Measurements from ENCODE around the gene PHEX. TPM values are rescaled to one million over a fixed set of nuclear protein-coding genes. Genes with fewer than 3 reads are reported as not detected.

The PHEX gene
- polyA plus RNA-seq, 1 donor from 2014 or later, result 0.59 TPM

GRCh38 chrX:22177950-22178515, 145.9 kb downstream of the PHEX start:
- Histone ChIP-seq H3K27me3 (ENCODE audit: insufficient read depth, low read depth, low read length) (no peaks in the 10 kb centered on the region), H3K9ac (ENCODE audit: low read length) (no peak overlapping the region), H3F3A (ENCODE audit: insufficient read depth, low read length, poor library complexity, severe bottlenecking) (no peaks in the 10 kb centered on the region), H3K4me2 (ENCODE audit: low read length) (no peak overlapping the region), H3K79me2 (replicated peaks; ENCODE audit: insufficient read depth, low read length) (no peaks in the 10 kb centered on the region), H4K20me1 (ENCODE audit: insufficient read depth) (no peaks in the 10 kb centered on the region), H2AFZ (ENCODE audit: low read depth, low read length) (no peak overlapping the region), H3K9me2 (ENCODE audit: insufficient read depth, low read length) (no peaks in the 10 kb centered on the region), H3K9me3 (ENCODE audit: low read length) (no peaks in the 10 kb centered on the region), H3K27ac (ENCODE audit: low read length) (no peak overlapping the region), H3K36me3 (ENCODE audit: insufficient read depth, low read length) (no peaks in the 10 kb centered on the region), H3K4me3 (ENCODE audit: low read length) (no peak overlapping the region)
- TF ChIP-seq POLR2AphosphoS5 (IDR thresholded peaks at IDR 0.05) (no peak), RAD21 (conservative IDR thresholded peaks at IDR 0.05) (no peak), EP300 (conservative IDR thresholded peaks at IDR 0.05; ENCODE audit: poor library complexity, severe bottlenecking) (no peak), EZH2 (IDR thresholded peaks at IDR 0.05; ENCODE audit: borderline replicate concordance, insufficient read depth, low read length, poor library complexity, severe bottlenecking) (no peak), TAF1 (IDR thresholded peaks at IDR 0.05; ENCODE audit: low read depth) (no peak), MXI1 (conservative IDR thresholded peaks at IDR 0.05; ENCODE audit: poor library complexity, severe bottlenecking) (no peak), SMC3 (conservative IDR thresholded peaks at IDR 0.05; ENCODE audit: poor library complexity) (no peak), CTCF (IDR thresholded peaks at IDR 0.05; ENCODE audit: poor library complexity, severe bottlenecking) (no peak)
- TF ChIP-seq, protein P1, sequence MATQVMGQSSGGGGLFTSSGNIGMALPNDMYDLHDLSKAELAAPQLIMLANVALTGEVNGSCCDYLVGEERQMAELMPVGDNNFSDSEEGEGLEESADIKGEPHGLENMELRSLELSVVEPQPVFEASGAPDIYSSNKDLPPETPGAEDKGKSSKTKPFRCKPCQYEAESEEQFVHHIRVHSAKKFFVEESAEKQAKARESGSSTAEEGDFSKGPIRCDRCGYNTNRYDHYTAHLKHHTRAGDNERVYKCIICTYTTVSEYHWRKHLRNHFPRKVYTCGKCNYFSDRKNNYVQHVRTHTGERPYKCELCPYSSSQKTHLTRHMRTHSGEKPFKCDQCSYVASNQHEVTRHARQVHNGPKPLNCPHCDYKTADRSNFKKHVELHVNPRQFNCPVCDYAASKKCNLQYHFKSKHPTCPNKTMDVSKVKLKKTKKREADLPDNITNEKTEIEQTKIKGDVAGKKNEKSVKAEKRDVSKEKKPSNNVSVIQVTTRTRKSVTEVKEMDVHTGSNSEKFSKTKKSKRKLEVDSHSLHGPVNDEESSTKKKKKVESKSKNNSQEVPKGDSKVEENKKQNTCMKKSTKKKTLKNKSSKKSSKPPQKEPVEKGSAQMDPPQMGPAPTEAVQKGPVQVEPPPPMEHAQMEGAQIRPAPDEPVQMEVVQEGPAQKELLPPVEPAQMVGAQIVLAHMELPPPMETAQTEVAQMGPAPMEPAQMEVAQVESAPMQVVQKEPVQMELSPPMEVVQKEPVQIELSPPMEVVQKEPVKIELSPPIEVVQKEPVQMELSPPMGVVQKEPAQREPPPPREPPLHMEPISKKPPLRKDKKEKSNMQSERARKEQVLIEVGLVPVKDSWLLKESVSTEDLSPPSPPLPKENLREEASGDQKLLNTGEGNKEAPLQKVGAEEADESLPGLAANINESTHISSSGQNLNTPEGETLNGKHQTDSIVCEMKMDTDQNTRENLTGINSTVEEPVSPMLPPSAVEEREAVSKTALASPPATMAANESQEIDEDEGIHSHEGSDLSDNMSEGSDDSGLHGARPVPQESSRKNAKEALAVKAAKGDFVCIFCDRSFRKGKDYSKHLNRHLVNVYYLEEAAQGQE (IDR thresholded peaks at IDR 0.05; ENCODE audit: borderline replicate concordance), result no peak

DNA sequence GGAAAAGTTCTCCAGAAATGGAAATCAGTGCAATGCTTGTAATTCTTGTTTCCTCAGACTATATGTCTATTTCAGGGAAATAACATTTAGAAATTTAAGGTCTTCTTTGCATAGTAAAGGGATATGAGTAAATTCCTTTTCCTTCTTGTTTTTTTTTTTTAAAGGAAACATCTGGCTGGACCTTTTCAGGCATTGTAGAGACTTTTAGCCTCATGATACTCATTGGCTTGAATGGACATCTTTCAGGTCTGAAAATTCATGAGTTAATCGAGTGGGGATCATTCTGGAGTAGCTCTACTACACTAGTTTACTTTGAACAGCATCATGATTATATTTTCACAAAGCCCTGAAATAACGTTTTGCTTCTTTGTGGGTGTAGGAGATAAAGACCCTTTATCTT, 152.0 kb downstream of the PHEX start:
- Histone ChIP-seq H3K4me3 (ENCODE audit: low read length) (no peak overlapping the region), H3F3A (ENCODE audit: insufficient read depth, low read length, poor library complexity, severe bottlenecking) (no peaks in the 10 kb centered on the region), H3K27ac (ENCODE audit: low read length) (no peak overlapping the region), H3K9ac (ENCODE audit: low read length) (no peak overlapping the region), H3K9me3 (ENCODE audit: low read length) (no peaks in the 10 kb centered on the region), H3K4me2 (ENCODE audit: low read length) (no peak overlapping the region), H2AFZ (ENCODE audit: low read depth, low read length) (no peak overlapping the region), H3K9me2 (ENCODE audit: insufficient read depth, low read length) (no peaks in the 10 kb centered on the region), H3K27me3 (ENCODE audit: insufficient read depth, low read depth, low read length) (no peaks in the 10 kb centered on the region), H4K20me1 (ENCODE audit: insufficient read depth) (no peaks in the 10 kb centered on the region), H3K36me3 (ENCODE audit: insufficient read depth, low read length) (no peaks in the 10 kb centered on the region), H3K79me2 (replicated peaks; ENCODE audit: insufficient read depth, low read length) (no peaks in the 10 kb centered on the region)
- TF ChIP-seq, protein P1 (IDR thresholded peaks at IDR 0.05; ENCODE audit: borderline replicate concordance), result no peak
- TF ChIP-seq TAF1 (IDR thresholded peaks at IDR 0.05; ENCODE audit: low read depth) (no peak), MXI1 (conservative IDR thresholded peaks at IDR 0.05; ENCODE audit: poor library complexity, severe bottlenecking) (no peak), EP300 (conservative IDR thresholded peaks at IDR 0.05; ENCODE audit: poor library complexity, severe bottlenecking) (no peak)
